Thyroid gland (tissue), 4 donors: ENCODE data around the gene DNAJC12.

Experiments
- POLR2A ChIP-seq, 2 donors: fragments of 450-650 bp; IDR thresholded peaks; one replicate each; pipeline ENCODE4 v1.6.1; 2017; ENCODE audit warnings: antibody characterized with exemption in 2 of 2, mild to moderate bottlenecking in 2 of 2, moderate library complexity in 1 of 2
- TF ChIP-seq, protein P1 (sequence below), 6 experiments: fragments of 200-600 bp in 3 of 6; fragments of 450-650 bp in 3 of 6; sonication (generic) in 3 of 6; IDR thresholded peaks; one replicate each; pipeline ENCODE4 v1.5.1; 2016 to 2019; ENCODE audit warnings: antibody characterized with exemption in 6 of 6, mild to moderate bottlenecking in 2 of 6, inconsistent platforms in 1 of 6, moderate library complexity in 1 of 6

DNA sequence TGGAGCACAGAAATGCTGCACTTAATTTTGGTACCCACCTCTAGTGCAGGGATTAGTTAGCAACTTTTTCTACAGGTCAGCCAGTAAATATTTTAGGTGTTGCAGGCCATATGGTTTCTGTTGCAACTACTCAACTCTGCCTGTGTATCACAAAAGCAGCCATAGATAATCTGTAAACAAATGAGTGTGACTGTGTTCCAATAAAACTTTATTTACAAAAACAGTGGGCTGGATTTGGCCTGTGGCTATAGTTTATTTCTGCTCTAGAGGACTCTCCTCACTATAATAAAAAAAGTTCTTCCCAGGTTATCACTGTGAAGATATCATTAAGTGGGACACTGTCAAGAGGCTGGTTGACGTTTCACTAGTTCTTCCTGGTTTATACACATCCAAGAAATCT lies 65.8 kb downstream of the DNAJC12 start:
- TF ChIP-seq POLR2A (IDR thresholded peaks at IDR 0.05), result no peak
- TF ChIP-seq, protein P1, sequence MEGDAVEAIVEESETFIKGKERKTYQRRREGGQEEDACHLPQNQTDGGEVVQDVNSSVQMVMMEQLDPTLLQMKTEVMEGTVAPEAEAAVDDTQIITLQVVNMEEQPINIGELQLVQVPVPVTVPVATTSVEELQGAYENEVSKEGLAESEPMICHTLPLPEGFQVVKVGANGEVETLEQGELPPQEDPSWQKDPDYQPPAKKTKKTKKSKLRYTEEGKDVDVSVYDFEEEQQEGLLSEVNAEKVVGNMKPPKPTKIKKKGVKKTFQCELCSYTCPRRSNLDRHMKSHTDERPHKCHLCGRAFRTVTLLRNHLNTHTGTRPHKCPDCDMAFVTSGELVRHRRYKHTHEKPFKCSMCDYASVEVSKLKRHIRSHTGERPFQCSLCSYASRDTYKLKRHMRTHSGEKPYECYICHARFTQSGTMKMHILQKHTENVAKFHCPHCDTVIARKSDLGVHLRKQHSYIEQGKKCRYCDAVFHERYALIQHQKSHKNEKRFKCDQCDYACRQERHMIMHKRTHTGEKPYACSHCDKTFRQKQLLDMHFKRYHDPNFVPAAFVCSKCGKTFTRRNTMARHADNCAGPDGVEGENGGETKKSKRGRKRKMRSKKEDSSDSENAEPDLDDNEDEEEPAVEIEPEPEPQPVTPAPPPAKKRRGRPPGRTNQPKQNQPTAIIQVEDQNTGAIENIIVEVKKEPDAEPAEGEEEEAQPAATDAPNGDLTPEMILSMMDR (IDR thresholded peaks at IDR 0.05), result no peak
